Heart right ventricle (tissue), 16 donors: Measurements from ENCODE around the gene CDC25C. TPM values are rescaled to one million over a fixed set of nuclear protein-coding genes. Genes with fewer than 3 reads are reported as not detected.

Source experiments
- ATAC-seq, 8 donors: fragments of 200-7000 bp; cut with Tn5 transposase; one replicate each; pipeline ENCODE4 v1.9.1; 2020; ENCODE audit warnings: mild to moderate bottlenecking in 8 of 8, moderate library complexity in 8 of 8, moderate number of reproducible peaks in 1 of 8
- DNase-seq, 2 donors: peaks; one replicate each; pipeline ENCODE4 v3.0.0-alpha.2; 2020
- H3K27ac ChIP-seq, 10 donors: fragments of 200-600 bp; sonication (generic) in 2 of 10; one replicate each; pipeline versions ENCODE4 v1.5.0 to v1.8.0; 2020 to 2022; ENCODE audit warnings: mild to moderate bottlenecking in 3 of 10
- H3K27me3 ChIP-seq, 7 donors: fragments of 200-600 bp; one replicate each; pipeline ENCODE4 v1.8.0; 2021 to 2022; ENCODE audit warnings: mild to moderate bottlenecking in 2 of 7
- H3K36me3 ChIP-seq, 9 donors: fragments of 200-600 bp; sonication (generic) in 1 of 9; one replicate each; pipeline versions ENCODE4 v1.5.0 to v1.8.0; 2020 to 2022; ENCODE audit warnings: mild to moderate bottlenecking in 2 of 9
- H3K4me1 ChIP-seq, 9 donors: fragments of 200-600 bp; sonication (generic) in 1 of 9; one replicate each; pipeline versions ENCODE4 v1.5.0 to v1.8.0; 2020 to 2022; ENCODE audit warnings: mild to moderate bottlenecking in 4 of 9
- H3K4me3 ChIP-seq, 10 donors: fragments of 200-600 bp; sonication (generic) in 2 of 10; one replicate each; pipeline versions ENCODE4 v1.5.0 to v1.8.0; 2020 to 2022; ENCODE audit warnings: mild to moderate bottlenecking in 7 of 10, moderate library complexity in 2 of 10
- H3K9me3 ChIP-seq, 11 donors: fragments of 200-600 bp in 10 of 11; sonication (generic) in 2 of 11; one replicate each; pipeline versions ENCODE4 v1.5.0 to v1.8.0; 2013 to 2022; ENCODE audit warnings: mild to moderate bottlenecking in 2 of 11, control low read depth in 1 of 11, moderate library complexity in 1 of 11
- CTCF ChIP-seq, 9 donors: fragments of 200-600 bp; sonication (generic) in 2 of 9; IDR thresholded peaks; one replicate each; pipeline versions ENCODE4 v1.5.0 to v1.8.0; 2021 to 2022; ENCODE audit warnings: antibody characterized with exemption in 9 of 9, mild to moderate bottlenecking in 5 of 9, moderate library complexity in 1 of 9
- WGBS, 2 donors: extraction: QIAGEN DNeasy Blood & Tissue Kit; methylation state at CpG; one replicate each; pipeline ENCODE4 v1.1.7; 2013; ENCODE audit warnings: inconsistent platforms in 1 of 2; 5-methylcytosine and 5-hydroxymethylcytosine counted together
- intact Hi-C, 10 donors: fragments of 100-400 bp; cut with DNase I; formaldehyde crosslinking; loops; one replicate each; pipeline versions ENCODE4 v1.11.1 to v1.14.2; 2022
- polyA plus RNA-seq, 2 donors: library from polyadenylated mRNA; stranded (reverse); fragments of 200-250 nt; gene quantifications; one replicate each; pipeline ENCODE4 v1.2.3, GENCODE V29; 2013
- total RNA-seq, 10 donors: library from RNA; stranded (reverse); fragmentation: NEBNext Ultra II Directional in 3 of 10; extraction: Animal tissue kit (Norgen Biotek cat#: 25700) in 3 of 10; gene quantifications; one replicate each; pipeline versions ENCODE4 v1.2.1 to v1.2.4, GENCODE V29; 2021 to 2023
- donor health status: Arrhythmogenic right ventricular cardiomyopathy.
- donor health status: ischemic (EF 13 %, LVEDD 7.1; RV severe dilation, severe dysfunction).
- donor health status: healthy with polysubstance abuse.
- donor health status: DM: no; HTN: yes; CAD: no.
- donor health status: DM: no; HTN: no; CAD: no.
- donor health status: ischemic (EF 25% LVEDD 6.9; RV normal size, moderate dysfunction).
- donor health status: ischemic (EF 25% LVEDD 5.7; RV mildly dilated, moderate dysfunction).
- donor health status: healthy.
- donor health status: DM: yes; HTN: yes; CAD: no.
- donor health status: Ischemic cardiomyopathy.
- donor health status: ischemic (EF 35%, LVEDD 5.7; RV mildly dilated, moderate dysfunction).
- donor health status: nonischemic (EF 11% LVEDD 7.7; RV severe dilation, severe dysfunction).
- donor health status: DM: yes; HTN: yes; CAD: no.
- donor health status: PGD.
- donor health status: ischemic (EF 29% LVEDD 5.4; RV normal size, mild dysfunction).
- donor health status: nonischemic (EF 23%, LVEDD 6.1; RV moderate dilation, normal function).

CDC25C gene
- total and polyA plus RNA-seq, 12 donors: 0.03 to 0.74 (median 0.37) TPM; not detected in 6

DNA sequence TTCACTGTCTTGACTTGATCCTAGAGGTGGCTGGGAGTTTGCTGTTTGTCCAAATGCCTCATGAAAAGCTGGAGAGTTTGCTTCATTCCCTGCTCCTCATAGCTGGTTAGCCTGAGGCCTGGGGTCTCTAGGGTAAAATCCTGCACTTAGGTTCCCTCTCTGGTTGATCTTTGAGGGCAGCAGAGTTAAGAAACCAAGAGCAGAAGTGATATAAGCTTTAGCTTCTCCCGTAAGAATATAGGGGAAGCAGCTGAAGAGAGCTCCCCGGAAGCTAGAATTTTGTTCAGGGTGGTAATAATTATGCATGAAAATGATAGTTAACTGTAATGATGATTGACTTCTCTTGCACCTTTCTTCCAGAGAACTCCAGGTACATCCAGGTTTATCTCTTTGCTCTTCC, 7.9 kb upstream of the CDC25C start:
- Histone ChIP-seq H3K27me3 (no peaks in the 10 kb centered on the region), H3K4me3 (peak overlapping the region in 9 of 10 donors; percentile 76 to 98 (median 92)), H3K9me3 (no peaks in the 10 kb centered on the region), H3K36me3 (peaks cover 0 to 37% (median 14%) of the 10 kb centered on the region in 9 donors), H3K27ac (peak overlapping the region in 8 of 10 donors; percentile 89 to 99 (median 98)), H3K4me1 (peaks cover 0 to 36% (median 24%) of the 10 kb centered on the region in 9 donors)
- ATAC-seq: no peak
- intact Hi-C loops: no loop called here
- WGBS, 2 donors: 52 to 56% methylated on average over 2 of the region's 2 CpGs
- DNase-seq: no peak
- no peak for TF ChIP-seq CTCF (IDR thresholded peaks at IDR 0.05)

DNA sequence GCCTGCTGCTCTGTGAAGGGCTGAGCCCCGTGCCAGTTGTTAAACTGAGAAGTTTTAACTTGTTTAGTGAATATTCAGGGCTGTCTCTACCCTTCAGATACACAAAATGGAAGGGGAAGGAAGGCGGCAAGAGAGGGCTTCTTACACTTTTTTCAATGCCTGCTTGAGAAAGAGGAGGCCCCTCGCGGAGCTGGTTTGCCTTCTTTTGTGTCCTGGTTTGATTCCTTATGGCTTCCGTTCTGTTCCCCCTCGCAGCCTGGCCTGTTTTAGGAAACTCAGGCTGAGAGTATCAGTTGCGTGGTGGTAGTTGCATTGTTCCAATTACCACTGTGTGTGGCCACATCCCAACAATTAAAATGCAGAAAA, 7.5 kb upstream of the CDC25C start:
- Histone ChIP-seq H3K27ac (peak overlapping the region in 9 of 10 donors; percentile 89 to 99 (median 98)), H3K36me3 (peaks cover 0 to 34% (median 12%) of the 10 kb centered on the region in 9 donors), H3K9me3 (no peaks in the 10 kb centered on the region), H3K27me3 (no peaks in the 10 kb centered on the region), H3K4me1 (peaks cover 0 to 36% (median 24%) of the 10 kb centered on the region in 9 donors), H3K4me3 (peak overlapping the region; percentile 76 to 98 (median 94))
- ATAC-seq (no peak), DNase-seq (no peak)
- TF ChIP-seq CTCF (IDR thresholded peaks at IDR 0.05): no peak
- intact Hi-C loops: no loop called here
- 2 to 4% methylated on average over 7 of the region's 7 CpGs for WGBS, 2 donors

DNA sequence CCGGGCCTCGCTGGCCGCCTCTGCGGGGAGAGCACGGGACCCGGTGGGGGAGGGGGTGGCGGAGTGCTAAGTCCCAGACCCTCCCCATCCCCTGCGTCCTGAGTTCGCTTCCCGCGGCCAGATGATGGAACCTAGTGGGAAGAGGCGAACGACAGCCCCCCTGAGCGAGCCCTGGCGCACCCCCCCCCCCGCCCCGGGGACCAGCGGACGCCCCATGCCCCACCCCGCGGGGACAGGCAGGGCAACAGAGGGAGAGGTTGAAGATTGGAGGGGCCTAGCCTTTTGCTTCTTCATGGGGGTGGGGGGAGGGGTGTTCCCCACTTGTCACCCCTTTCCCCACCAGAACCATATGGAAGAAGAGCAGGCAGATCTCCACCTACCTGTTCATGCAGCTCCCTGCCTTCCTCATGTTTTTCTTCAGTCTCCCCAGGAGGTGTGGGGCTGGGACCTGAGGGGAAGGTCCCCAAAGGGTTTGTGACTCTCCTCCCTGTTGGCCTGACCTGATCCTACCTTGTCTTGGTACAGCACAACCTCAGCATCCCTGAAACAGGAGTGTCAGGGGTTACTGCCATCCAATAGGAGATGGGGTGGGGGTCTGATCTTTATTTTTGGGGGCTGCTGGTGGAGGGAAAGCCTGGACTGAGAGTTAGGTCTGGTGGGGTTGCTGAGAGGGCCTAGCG, 6.9 kb upstream of the CDC25C start:
- Histone ChIP-seq H3K4me1 (peaks cover 0 to 36% (median 24%) of the 10 kb centered on the region in 9 donors), H3K4me3 (peak overlapping the region; percentile 76 to 98 (median 94)), H3K27me3 (no peaks in the 10 kb centered on the region), H3K36me3 (peaks cover 0 to 28% (median 12%) of the 10 kb centered on the region in 9 donors), H3K9me3 (no peaks in the 10 kb centered on the region), H3K27ac (peak overlapping the region; percentile 89 to 99 (median 98))
- peak in 2 of 8 donors; percentile 1 to 24 for ATAC-seq
- TF ChIP-seq CTCF (IDR thresholded peaks at IDR 0.05): no peak
- 0 to 1% methylated on average over 14 to 22 of the region's 22 CpGs for WGBS, 2 donors
- intact Hi-C loops: no loop called here
- DNase-seq: no peak

DNA sequence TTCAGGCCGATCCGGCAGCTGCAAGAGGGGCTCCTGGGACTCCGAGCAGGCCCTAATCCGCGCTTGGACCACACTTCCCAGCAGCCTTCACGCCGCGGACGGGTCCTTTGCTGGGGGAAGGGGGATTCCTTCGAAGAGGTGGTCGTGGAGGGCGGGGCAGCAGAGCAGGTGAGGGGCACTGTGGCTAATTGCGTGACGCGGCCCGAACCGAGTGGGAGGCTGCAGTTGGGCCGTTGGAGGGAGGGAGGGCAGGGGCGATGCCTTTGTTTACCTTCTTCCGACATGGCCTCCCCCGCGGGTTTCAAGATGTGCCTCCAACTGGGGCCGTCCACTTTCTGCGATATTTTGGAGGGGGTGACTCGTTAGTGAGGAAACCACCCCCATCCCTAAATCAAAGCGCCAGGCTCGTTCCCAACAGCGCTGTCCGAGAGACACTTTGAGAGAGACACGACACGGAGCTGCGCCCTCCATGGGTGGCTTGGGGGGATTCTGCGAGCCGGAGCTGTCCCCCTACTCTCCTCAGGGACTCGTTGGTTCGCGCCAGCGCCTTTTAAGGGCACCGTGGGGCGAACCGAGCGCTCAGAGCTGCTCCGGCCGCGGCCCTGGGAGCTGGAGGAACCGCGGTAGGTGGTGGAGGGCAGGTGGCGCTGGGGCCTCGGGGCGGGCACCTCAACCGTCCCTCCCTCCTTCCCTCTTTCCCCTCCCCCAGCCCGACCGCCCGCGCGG, 6.2 kb upstream of the CDC25C start, which contains the start of gene FAM53C:
Gene FAM53C (plus strand): TSS at position 582 of the 726 bp plus-strand sequence. CDS start 3,070 bp downstream, outside the sequence.
- peak in 1 of 9 donors; percentile 8 for TF ChIP-seq CTCF (IDR thresholded peaks at IDR 0.05)
- peak; percentile 93 to 97 (median 95) for ATAC-seq
- intact Hi-C loops: no loop called here
- H3K27ac ChIP-seq: peak within 1 kb of the TSS; percentile 89 to 99 (median 98)
- peaks cover 0 to 21% (median 12%) of the 10 kb centered on the region in 9 donors for H3K36me3 ChIP-seq
- peak; percentile 90 to 92 for DNase-seq
- no peaks in the 10 kb centered on the region for H3K27me3 ChIP-seq
- no peaks in the 10 kb centered on the region for H3K9me3 ChIP-seq
- H3K4me1 ChIP-seq: peaks cover 0 to 34% (median 24%) of the 10 kb centered on the region in 9 donors
- 0% methylated on average over 51 to 56 of the region's 56 CpGs for WGBS, 2 donors
- peak within 1 kb of the TSS; percentile 76 to 98 (median 94) for H3K4me3 ChIP-seq
